Stimulated activated CD8-positive, alpha-beta memory T cell treated with anti-CD3 and anti-CD28 coated beads, Interleukin-12 subunit alpha, Interleukin-12 subunit beta, amount 100 ng/mL, for 24 hours (primary cell): Measurements from ENCODE around the gene PCNX1.
"Not testable (repeated sequence)": the region's sequence is repeated elsewhere in the genome, so short reads cannot be mapped to it uniquely, and the experiment has no call there.

ENCODE experiments used
- DNase-seq: peaks from one replicate; pipeline ENCODE4 v3.0.0-alpha.2; 2020; ENCODE audit errors: extremely low read depth

The PCNX1 gene

GRCh38 chr14:70916300-70916699 lies 9.0 kb downstream of the PCNX1 start:
- no peak for DNase-seq

GRCh38 chr14:70916799-70917198 lies 9.5 kb downstream of the PCNX1 start:
- DNase-seq = no peak

GRCh38 chr14:70917633-70918032 lies 10.4 kb downstream of the PCNX1 start:
- DNase-seq = no peak

- DNase-seq = no peak
These were observed 12.5 kb downstream of the PCNX1 start for GRCh38 chr14:70919774-70920173.

GRCh38 chr14:70920608-70921007 lies 13.3 kb downstream of the PCNX1 start:
- DNase-seq = no peak

- no peak for DNase-seq
These were observed 14.4 kb downstream of the PCNX1 start for GRCh38 chr14:70921669-70922068.

GRCh38 chr14:70924521-70924920 lies 17.3 kb downstream of the PCNX1 start:
- DNase-seq = no peak

GRCh38 chr14:70926235-70926830 lies 19.1 kb downstream of the PCNX1 start:
- DNase-seq = no peak

GRCh38 chr14:70931008-70931407 lies 23.7 kb downstream of the PCNX1 start:
- no peak for DNase-seq

- DNase-seq = no peak
These were observed 26.8 kb downstream of the PCNX1 start for GRCh38 chr14:70934084-70934483.

GRCh38 chr14:70934502-70935134 lies 27.4 kb downstream of the PCNX1 start:
- no peak for DNase-seq

- DNase-seq = no peak
These were observed 27.9 kb downstream of the PCNX1 start for GRCh38 chr14:70935135-70935534.

GRCh38 chr14:70939693-70940092 lies 32.4 kb downstream of the PCNX1 start:
- DNase-seq = not testable (repeated sequence)

- not testable (repeated sequence) for DNase-seq
These were observed 34.5 kb downstream of the PCNX1 start for GRCh38 chr14:70941637-70942341.

GRCh38 chr14:70942342-70942706 lies 35.1 kb downstream of the PCNX1 start:
- DNase-seq = no peak

- DNase-seq = not testable (repeated sequence)
These were observed 35.5 kb downstream of the PCNX1 start for GRCh38 chr14:70942721-70943120.

- no peak for DNase-seq
These were observed 36.6 kb downstream of the PCNX1 start for GRCh38 chr14:70943838-70944237.

- no peak for DNase-seq
These were observed 40.5 kb downstream of the PCNX1 start for GRCh38 chr14:70947739-70948138.

- no peak for DNase-seq
These were observed 45.2 kb downstream of the PCNX1 start for GRCh38 chr14:70952485-70952884.

- DNase-seq = no peak
These were observed 46.8 kb downstream of the PCNX1 start for GRCh38 chr14:70954068-70954467.

- DNase-seq = no peak
These were observed 48.6 kb downstream of the PCNX1 start for GRCh38 chr14:70955543-70956480.

GRCh38 chr14:70956511-70956910 lies 49.3 kb downstream of the PCNX1 start:
- no peak for DNase-seq
